Adrenal gland (tissue), 12 donors: ENCODE results near the gene IRX2. TPM values are rescaled to one million over a fixed set of nuclear protein-coding genes. Genes with fewer than 3 reads are reported as not detected.

Source experiments
- DNase-seq, 7 donors: peaks; one replicate each; pipeline ENCODE4 v3.0.0-alpha.2; 2019 to 2020
- H3K27ac ChIP-seq, 5 donors: fragments of 200-600 bp; sonication (generic) in 4 of 5; 1 replicate in 3 of 5; 2 replicates in 2 of 5; pipeline versions ENCODE4 v1.5.1 to v1.8.0; 2016 to 2020; ENCODE audit warnings: mild to moderate bottlenecking in 1 of 5
- H3K27me3 ChIP-seq: fragments of 200-600 bp; 2 replicates; pipeline ENCODE4 v1.8.0; 2021
- H3K36me3 ChIP-seq, 2 donors: fragments of 200-600 bp; replicated peaks in 1 of 2; 1 replicate in 1 of 2; 2 replicates in 1 of 2; pipeline versions ENCODE4 v1.5.1 to v1.8.0; 2018 to 2022
- H3K4me1 ChIP-seq, 2 donors: fragments of 200-600 bp; replicated peaks in 1 of 2; 1 replicate in 1 of 2; 2 replicates in 1 of 2; pipeline versions ENCODE4 v1.5.1 to v1.8.0; 2018 to 2021
- H3K4me3 ChIP-seq, 4 donors: fragments of 200-600 bp; sonication (generic) in 3 of 4; one replicate each; pipeline ENCODE4 v1.5.1; 2016 to 2018
- H3K9me3 ChIP-seq, 3 donors: fragments of 200-600 bp; sonication (generic) in 1 of 3; replicated peaks in 1 of 3; 1 replicate in 2 of 3; 2 replicates in 1 of 3; pipeline versions ENCODE4 v1.5.1 to v1.8.0; 2016 to 2021
- POLR2A ChIP-seq, 2 donors: fragments of 450-650 bp; IDR thresholded peaks; one replicate each; pipeline ENCODE4 v1.6.1; 2017; ENCODE audit warnings: antibody characterized with exemption in 2 of 2, mild to moderate bottlenecking in 2 of 2, moderate library complexity in 1 of 2
- WGBS, 4 donors: extraction: QIAGEN DNeasy Blood & Tissue Kit in 2 of 4; methylation state at CpG; one replicate each; pipeline versions ENCODE4 v1.1.5 to v1.1.7; 2013 to 2017; 5-methylcytosine and 5-hydroxymethylcytosine counted together
- intact Hi-C, 2 donors: fragments of 100-400 bp; cut with DNase I; formaldehyde crosslinking; loops; one replicate each; pipeline versions ENCODE4 v1.14.1 to v1.15.0; 2022 to 2023
- polyA plus RNA-seq, 3 donors: library from polyadenylated mRNA; stranded (reverse); fragments of 200-250 nt in 2 of 3; fragments of 350-450 nt in 1 of 3; fragmentation: Illumina TruSeq in 1 of 3; extraction: RNeasy Lipid Tissue Mini Kit (QIAGEN cat#74804) in 1 of 3; gene quantifications; one replicate each; pipeline ENCODE4 v1.2.3, GENCODE V29; 2013 to 2014
- total RNA-seq, 9 donors: library from RNA; depleted of rRNA in 4 of 9; stranded (reverse); fragments of >200 nt in 4 of 9; fragments of 120-200 nt in 1 of 9; fragmentation: NEBNext Ultra II Directional in 1 of 9; extraction: Animal tissue kit (Norgen Biotek cat#: 25700) in 1 of 9; gene quantifications; one replicate each; pipeline versions ENCODE4 v1.1.0 to v1.2.4, GENCODE V29; 2013 to 2023
- TF ChIP-seq, protein P1 (sequence below), 6 experiments: fragments of 450-650 bp in 4 of 6; fragments of 200-600 bp in 2 of 6; sonication (generic) in 1 of 6; IDR thresholded peaks; 1 replicate in 5 of 6; 2 replicates in 1 of 6; pipeline versions ENCODE4 v1.5.1 to v1.8.0; 2016 to 2021; ENCODE audit warnings: antibody characterized with exemption in 6 of 6, mild to moderate bottlenecking in 2 of 6, moderate library complexity in 1 of 6
- donor health status: healthy with polysubstance abuse.
- donor health status: Bipolar disorder and iron deficiency.
- donor health status: DM: yes; HTN: yes; CAD: no.
- donor health status: DM: no; HTN: no; CAD: no.
- donor health status: DM: no; HTN: no; CAD: no.
- donor health status: DM: yes; HTN: yes; CAD: no.

The IRX2 gene
- total and polyA plus RNA-seq, 12 donors: 0.08 to 0.40 (median 0.15) TPM; not detected in 4

GRCh38 chr5:2714026-2714425, 37.5 kb downstream of the IRX2 start:
- no peak for TF ChIP-seq POLR2A (IDR thresholded peaks at IDR 0.05)
- TF ChIP-seq, protein P1, sequence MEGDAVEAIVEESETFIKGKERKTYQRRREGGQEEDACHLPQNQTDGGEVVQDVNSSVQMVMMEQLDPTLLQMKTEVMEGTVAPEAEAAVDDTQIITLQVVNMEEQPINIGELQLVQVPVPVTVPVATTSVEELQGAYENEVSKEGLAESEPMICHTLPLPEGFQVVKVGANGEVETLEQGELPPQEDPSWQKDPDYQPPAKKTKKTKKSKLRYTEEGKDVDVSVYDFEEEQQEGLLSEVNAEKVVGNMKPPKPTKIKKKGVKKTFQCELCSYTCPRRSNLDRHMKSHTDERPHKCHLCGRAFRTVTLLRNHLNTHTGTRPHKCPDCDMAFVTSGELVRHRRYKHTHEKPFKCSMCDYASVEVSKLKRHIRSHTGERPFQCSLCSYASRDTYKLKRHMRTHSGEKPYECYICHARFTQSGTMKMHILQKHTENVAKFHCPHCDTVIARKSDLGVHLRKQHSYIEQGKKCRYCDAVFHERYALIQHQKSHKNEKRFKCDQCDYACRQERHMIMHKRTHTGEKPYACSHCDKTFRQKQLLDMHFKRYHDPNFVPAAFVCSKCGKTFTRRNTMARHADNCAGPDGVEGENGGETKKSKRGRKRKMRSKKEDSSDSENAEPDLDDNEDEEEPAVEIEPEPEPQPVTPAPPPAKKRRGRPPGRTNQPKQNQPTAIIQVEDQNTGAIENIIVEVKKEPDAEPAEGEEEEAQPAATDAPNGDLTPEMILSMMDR (IDR thresholded peaks at IDR 0.05): no peak
- H3K36me3 ChIP-seq: no peaks in the 10 kb centered on the region
- intact Hi-C loops: no loop called here
- H3K27me3 ChIP-seq: no peaks in the 10 kb centered on the region
- H3K4me1 ChIP-seq: no peaks in the 10 kb centered on the region
- no peak overlapping the region for H3K27ac ChIP-seq
- H3K4me3 ChIP-seq: no peak overlapping the region
- no peaks in the 10 kb centered on the region for H3K9me3 ChIP-seq
- 76 to 86% (median 83%) methylated on average over 6 of the region's 6 CpGs for WGBS, 4 donors
- no peak for DNase-seq

DNA sequence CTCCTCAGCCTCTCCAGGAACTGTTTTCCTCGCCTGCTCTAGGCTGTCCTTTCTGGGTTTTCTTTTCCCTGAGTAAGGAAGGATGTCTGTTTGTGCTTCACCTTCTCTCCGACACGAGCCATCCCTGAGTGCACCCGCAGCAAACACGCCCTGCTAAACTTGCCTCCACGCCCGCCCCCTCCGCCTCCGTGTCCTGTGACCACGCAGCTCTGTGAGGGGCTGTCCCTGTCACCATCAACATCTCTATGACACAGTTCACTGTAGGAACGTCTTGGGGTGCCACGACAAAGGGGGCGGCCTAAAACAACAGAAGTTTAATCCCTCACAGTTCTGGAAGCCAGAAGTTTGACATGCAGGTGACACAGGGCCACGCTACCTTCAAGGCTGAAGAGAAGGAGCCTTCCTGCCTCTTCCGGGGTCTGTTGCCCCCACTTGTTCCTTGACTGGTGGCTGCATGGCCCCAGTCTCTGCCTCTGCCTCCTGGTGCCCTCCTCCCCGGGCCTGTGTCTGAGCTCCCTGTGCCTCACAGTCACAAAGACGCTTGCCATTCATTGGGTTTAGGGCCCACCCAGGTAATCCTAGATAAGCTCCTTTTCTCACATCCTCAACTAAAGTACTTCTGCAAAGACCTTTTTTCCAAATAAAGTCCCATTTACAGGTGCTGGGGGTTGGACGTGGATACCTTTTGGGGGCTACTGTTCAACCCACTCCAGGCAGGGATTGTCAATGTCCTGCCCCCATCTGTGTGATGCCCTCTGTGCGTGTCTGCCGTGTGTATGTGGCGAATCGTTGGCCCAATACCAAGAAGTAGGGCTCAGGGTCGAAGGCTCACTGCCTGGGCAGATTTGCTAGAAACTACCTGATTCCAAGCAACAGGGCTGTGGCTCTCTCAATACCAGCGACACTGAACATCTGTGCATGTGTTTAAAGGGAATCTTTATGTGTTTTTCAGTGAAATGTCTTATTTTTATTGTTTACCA, 39.7 kb downstream of the IRX2 start:
- H3K27me3 ChIP-seq: no peaks in the 10 kb centered on the region
- no peak overlapping the region for H3K27ac ChIP-seq
- intact Hi-C loops: no loop called here
- no peaks in the 10 kb centered on the region for H3K4me1 ChIP-seq
- H3K36me3 ChIP-seq: no peaks in the 10 kb centered on the region
- no peak overlapping the region for H3K4me3 ChIP-seq
- TF ChIP-seq, protein P1 (IDR thresholded peaks at IDR 0.05): no peak
- DNase-seq: no peak
- no peaks in the 10 kb centered on the region for H3K9me3 ChIP-seq
- WGBS, 4 donors: 73 to 75% (median 74%) methylated on average over 23 to 24 of the region's 24 CpGs

GRCh38 chr5:2710910-2711309, 40.6 kb downstream of the IRX2 start:
- Histone ChIP-seq H3K9me3 (no peaks in the 10 kb centered on the region), H3K36me3 (no peaks in the 10 kb centered on the region), H3K4me3 (no peak overlapping the region), H3K27me3 (no peaks in the 10 kb centered on the region), H3K27ac (no peak overlapping the region), H3K4me1 (no peaks in the 10 kb centered on the region)
- WGBS, 4 donors: 44 to 47% (median 46%) methylated on average over 3 of the region's 3 CpGs
- no peak for DNase-seq
- TF ChIP-seq, protein P1 (IDR thresholded peaks at IDR 0.05): peak in 1 of 6 experiments; percentile 17
- TF ChIP-seq POLR2A (IDR thresholded peaks at IDR 0.05): no peak
- intact Hi-C loops: no loop called here

- 81 to 88% (median 86%) methylated on average over 12 to 16 of the region's 16 CpGs for WGBS, 4 donors
- Histone ChIP-seq H3K9me3 (no peaks in the 10 kb centered on the region), H3K4me1 (no peaks in the 10 kb centered on the region), H3K27ac (no peak overlapping the region), H3K4me3 (no peak overlapping the region), H3K27me3 (no peaks in the 10 kb centered on the region), H3K36me3 (no peaks in the 10 kb centered on the region)
- intact Hi-C loops: no loop called here
- no peak for TF ChIP-seq POLR2A (IDR thresholded peaks at IDR 0.05)
- TF ChIP-seq, protein P1 (IDR thresholded peaks at IDR 0.05): no peak
- DNase-seq: no peak
Observed at GRCh38 chr5:2709976-2710689, 41.3 kb downstream of the IRX2 start.
